COR-L47 (cell line): ENCODE data around the gene TCEANC2.
"Not testable (repeated sequence)": the region's sequence is repeated elsewhere in the genome, so short reads cannot be mapped to it uniquely, and the experiment has no call there.

Experiments
- DNase-seq: peaks from one replicate; lab custom pipeline; 2025; lab: John Stamatoyannopoulos, UW

Gene TCEANC2

DNA sequence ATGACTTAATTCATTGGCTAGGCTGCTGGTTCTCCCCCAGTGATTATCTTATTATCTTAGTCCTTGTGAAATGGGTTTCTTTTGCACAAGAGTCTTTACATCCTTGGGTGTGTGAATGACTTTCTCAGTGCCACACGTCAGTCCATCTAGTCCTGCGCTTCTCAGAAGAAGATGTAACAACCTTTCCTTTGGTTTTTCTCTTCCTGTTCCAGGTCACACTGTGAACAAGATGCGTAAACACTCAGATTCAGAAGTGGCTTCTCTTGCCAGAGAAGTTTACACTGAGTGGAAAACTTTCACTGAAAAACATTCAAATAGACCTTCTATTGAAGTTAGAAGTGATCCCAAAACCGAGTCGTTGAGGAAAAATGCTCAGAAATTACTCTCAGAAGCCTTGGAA is 35.0 kb downstream of the TCEANC2 start:
- DNase-seq, result no peak

DNA sequence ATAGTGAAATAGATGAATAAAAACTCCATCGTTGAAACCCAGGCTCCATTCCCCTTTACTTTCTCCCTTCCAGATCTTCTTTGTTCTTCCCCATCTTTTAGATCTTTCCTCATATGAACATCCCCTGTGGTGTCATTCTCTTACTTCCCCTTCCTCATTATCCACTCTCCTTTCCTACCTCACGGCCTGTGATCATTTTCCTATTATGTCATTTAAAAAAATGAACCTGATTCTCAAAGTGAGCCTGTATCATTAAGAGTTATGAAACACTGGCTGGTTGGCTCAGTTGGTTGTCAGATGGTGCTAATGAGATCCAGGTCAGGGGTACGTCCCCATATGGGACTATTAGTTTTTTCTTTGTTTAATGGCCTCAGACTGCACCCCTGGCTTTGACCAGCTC is 38.3 kb downstream of the TCEANC2 start:
- DNase-seq, result no peak

DNA sequence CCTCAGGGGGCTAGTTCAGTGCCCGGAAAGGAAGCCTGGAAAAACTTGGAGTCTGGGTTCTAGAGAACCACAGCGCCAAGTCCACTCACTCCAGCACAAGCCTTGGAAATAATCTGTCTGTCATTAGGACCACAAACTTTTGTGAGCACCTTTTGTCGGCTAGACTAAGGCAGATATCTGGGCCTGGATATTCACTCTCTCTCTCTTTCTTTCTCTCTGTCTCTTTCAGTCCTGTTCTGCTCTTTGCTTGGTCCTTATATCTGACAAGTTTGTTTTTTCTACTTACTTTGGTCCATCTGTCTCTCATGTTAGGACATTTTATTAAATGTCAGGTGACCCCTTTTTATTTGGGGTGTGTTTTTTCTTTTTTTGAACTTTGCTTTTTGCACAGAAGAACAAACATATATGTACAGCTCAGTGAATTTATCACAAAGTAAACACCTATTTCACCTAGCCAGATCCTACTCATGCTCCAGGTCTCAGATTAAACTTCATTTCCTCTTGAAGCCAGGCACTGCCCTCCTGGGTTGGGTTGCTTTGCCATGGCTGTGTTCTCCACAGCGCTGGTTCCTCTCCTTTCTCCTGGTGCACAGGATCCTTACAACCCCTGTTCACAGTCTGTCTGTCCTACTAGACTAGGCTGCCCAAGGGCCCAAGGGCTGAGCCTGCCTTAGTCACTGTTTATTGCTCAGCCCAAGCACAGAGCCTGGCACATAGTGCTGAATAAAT is 40.8 kb downstream of the TCEANC2 start:
- DNase-seq, result no peak

DNA sequence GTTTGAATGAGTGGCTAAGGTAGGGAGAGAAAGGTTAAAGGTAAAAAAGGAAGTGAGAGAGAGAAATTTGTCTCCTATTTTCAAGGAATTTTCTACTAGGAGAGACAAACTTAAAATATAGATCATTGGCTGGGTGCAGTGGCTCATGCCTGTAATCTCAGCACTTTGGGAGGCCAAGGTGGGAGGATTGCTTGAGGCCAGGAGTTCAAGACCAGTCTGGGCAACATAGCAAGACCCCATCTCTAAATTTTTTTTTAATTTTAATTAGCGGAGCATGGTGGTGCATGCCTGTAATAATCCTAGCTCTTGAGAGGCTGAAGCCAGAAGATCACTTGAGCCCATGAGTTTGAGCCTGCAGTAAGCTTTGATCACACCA is 41.3 kb downstream of the TCEANC2 start:
- not testable (repeated sequence) for DNase-seq

DNA sequence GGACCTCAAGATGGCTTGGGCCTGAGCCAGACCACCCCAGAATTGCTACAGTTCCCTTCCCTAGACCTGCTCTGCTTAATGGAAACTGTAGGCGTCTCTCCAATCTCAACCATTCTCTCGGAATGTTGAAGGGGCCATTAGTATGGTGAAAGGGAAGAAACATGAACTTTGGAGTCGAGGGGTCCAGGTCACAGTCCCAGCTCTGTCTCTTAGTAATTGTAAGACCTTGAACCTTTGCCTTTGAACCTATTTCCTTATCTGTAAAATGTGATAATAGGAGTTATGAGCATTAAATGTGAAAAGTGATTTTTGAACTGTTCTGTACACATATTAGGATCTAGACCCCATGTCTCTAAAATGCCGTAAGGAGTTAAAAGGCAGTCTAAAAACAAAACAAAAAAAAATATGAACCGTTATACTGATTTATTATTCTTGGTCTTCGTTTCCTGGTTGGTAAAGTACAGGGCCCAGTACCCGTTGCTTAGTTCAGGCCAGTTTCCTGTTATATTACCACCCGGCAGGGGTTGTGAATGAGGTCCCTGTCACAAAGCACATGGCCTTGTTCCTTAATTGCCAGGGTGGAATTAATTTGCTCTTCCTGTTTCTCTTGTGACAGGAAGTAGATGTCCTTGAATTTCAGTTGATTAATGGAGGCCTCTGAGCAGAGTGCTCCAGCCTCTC is 42.3 kb downstream of the TCEANC2 start:
- peak; percentile 69 for DNase-seq

DNA sequence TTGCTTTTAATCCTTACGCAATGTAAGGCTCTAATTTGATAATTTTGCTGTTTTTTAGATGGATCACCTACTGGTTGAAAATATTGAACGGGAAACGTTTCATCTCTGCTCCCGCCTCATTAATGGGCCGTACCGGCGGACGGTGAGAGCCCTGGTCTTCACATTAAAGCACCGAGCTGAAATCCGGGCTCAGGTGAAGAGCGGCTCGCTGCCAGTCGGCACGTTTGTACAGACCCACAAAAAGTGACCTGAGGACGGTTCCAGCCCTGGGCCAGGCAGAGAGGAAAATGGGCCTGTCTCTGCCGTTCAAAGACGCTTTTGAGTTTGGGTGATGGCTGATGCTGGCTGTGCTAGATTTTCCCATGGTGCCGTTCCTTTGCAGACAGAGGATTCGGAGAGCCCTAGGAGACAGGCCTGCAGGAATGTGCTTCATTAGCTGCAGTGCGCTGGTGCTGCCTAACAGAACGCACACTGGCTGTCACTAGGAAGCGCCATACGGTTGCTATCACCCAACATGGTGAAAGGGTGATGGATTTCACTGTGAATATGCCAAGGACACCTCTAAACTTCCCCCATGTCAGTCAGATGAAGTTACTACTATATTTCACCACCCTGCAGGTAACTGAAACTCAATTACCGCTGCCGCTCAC is 42.9 kb downstream of the TCEANC2 start:
- no peak for DNase-seq

DNA sequence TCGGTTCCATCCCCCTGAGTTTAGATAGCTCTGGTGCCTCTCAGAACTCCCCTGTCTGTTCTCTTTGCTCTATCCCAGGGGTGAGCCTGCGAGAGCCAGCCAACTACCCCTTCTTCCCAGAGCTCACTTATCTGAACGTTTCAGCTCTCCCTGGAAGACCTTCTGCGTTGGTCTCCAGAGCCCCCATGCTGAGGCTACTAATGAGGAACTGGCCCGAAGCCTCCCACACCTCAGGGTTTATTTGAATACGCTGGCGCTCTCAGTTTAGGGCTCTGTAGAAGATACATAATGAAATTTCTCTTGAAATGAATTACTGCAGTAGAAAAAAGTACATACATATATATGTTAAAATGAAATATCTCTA is 43.5 kb downstream of the TCEANC2 start:
- DNase-seq, result no peak

DNA sequence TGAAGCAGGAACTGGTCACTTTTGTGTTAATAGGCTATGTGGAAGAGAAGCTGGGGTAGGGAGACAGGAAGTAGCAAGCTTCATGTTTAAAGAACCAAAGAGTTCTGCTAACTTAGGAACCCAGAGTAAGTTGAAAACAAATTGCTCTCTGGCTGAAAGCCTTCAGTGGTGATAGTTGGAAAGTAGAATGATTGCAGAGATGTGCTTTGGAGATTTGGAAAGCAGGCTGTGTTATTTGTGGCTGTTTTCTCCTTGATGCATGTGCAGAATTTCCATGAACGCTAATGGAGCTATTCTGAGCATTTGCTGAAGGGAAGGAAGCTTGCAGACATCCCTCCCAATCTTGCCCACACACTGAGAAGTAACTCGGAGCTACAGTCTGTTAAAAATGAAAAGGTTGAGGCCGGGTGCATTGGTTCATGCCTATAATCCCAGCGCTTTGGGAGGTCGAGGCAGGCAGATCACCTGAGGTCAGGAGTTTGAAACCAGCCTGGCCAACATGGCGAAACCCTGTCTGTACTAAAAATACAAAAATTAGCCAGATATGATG is 45.7 kb downstream of the TCEANC2 start:
- no peak for DNase-seq

DNA sequence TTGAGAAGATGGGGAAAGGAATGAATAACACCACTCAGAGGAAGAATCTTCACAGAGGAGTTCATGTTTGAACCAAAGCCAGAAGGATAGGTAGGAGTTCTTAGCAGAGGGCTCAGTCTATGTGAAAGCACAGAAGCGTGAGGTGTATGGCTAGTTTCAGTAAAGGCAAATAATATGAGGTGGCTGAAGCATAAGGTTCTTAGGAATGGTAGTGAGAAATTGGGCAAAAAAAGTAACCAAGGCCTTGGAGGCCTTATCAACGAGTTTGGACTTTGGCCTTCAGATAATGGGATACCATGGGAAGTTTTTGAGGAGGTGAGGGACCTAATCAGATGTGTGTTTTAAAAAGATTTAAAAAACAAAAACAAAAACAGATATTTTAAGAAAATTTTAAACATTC is 47.1 kb downstream of the TCEANC2 start:
- no peak for DNase-seq

DNA sequence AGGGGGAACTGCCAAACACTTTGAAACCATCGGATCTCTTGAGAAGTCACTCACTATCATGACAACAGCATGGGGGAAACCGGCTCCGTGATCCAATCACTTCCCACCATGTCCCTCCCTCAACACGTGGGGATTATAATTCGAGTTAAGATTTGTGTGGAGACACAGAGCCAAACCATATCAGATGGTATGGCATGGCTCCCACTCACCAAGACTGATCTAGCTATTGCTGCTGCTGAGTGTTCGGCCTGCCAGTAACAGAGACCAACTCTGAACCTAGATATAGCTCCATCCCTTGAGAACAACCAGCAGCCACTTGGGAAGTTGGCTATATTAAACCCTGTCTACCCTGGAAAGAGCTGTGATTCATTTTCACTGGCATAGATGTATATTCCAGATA is 50.0 kb downstream of the TCEANC2 start:
- no peak for DNase-seq

DNA sequence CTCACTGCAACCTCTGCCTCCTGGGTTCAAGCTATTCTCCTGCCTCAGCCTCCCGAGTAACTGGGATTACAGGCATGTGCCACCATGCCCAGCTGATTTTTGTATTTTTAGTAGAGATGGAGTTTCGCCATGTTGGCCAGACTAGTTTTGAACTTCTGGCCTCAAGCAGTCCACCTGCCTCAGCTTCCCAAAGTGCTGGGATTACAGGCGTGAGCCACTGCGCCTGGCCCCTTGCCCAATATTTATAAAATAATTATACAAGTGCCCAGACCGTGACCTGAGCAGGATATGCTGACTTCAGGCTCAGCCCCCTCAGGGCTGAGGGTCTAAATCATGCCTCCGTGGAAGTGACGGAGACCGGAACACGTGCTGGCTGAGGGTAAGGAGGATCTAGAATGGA is 51.2 kb downstream of the TCEANC2 start:
- DNase-seq, result not testable (repeated sequence)

DNA sequence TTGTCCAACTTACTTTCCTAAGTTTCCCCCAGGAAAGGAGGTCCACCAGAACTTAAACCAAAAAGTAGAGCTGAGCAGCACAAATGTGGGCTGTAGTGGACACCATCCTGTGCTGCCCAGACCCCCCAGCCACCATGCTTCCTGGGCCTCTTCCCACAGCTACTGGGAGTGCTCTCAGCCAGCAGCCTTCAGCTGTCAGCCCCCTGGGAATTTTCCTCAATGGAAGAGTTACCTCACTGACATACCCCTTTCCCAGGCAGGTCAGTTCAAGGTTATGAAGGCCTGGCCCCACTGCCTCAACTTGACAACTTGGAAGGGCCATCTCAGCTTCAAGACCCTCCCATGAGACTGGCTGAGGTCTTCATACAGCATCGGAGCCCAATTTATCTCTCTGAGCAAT is 51.7 kb downstream of the TCEANC2 start:
- DNase-seq, result no peak

DNA sequence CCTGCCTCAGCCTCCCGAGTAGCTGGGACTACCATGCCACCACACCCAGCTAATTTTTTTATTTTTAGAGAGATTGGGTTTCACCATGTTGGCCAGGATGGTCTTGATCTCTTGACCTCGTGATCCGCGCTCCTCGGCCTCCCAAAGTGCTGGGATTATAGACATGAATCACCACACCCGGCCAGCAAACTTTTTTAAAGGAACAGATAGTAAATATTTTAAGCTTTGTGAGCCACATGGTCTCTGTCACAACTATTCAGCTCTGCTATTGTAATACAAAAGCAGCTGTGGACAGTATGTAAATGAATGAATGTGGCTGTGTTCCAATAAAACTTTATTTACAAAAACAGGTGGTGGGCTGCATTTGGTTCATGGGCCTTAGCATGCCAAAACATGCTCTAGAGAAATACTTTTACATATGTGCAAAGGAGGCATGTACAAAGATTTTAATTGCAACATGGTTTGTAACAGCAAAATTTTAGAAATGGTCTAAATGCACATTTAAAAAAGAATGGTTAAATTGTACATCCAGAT is 52.4 kb downstream of the TCEANC2 start:
- DNase-seq, result no peak

DNA sequence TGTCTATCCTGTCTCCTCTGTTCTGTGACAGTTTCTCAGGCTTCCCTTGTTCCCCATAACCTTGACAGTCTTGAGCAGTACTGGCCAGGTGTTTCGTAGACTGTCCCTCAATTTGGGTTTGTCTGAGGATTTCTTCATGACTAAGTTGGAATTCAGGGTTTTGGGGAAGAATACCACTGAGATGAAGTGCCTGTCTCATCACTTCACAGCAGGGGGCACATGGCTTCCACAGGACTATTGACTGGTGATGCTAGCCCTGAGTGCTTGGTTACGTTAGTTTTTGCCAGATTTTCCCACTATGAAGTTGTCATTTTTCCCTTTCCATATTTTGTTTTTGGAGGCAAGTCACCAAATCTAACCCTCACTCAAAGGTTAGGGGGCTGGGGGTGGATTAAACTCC is 53.7 kb downstream of the TCEANC2 start:
- DNase-seq, result no peak

DNA sequence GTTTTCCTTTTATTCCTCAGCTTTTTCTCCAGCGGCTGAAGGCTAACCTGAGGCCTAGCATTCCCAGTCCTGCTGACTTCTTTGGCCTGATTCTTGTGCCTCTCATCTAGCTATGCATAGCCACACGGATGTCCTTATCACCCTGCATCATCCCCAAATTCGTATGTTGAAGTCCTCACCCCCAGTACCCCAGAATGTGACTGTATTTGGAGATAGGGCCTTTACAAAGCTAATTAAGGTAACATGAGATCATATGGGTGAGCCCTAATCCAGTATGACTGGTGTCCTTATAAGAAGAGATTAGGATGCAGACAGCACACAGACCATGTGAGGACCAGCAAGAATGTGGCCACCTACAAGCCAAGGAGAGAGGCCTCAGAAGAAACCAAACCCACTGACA is 54.7 kb downstream of the TCEANC2 start:
- DNase-seq, result no peak

DNA sequence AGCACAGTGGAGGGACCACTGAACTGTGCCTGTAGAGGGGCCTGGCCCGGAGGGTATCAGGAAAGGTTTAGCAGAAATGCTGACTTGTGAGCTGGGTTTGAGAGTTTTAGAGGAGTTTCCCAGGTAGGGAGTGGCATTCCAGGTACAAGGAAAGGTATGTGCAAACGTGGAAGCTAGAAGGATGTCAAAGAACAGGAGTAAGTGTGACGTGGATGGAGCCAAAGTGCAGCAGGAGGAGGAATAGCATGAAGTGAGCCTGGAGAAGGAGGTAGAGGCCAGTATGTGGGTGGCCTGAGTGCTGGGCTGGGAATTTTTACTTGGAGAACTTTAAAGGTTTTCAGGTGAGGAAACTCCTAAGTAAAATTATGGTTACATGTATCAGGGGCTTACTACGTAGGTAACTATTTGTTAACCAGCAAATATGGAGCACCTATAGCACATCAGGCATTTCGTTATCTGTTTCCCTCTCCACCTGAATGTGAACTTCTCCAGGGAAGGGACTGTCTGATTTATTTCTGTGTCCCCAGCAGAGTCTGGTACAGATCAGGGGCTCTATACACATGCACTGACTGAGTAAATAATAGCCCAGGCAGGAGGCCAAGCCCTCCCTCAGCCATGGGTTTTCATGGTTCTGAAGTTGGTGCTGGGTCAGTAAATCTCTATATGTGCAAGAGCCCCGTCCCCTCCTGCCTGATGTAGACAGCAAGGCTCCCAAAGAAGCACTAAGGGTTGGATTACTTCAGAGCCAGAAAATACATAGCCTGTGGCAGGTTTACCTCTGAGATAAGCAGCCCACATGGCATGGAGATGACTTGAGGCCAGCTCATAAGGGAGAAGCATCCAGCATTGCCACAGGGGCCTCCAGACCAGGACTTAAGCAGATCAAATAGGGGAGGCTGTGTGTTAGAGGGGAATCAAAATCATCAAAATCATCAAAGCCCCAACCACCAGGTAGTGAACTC is 56.0 kb downstream of the TCEANC2 start:
- no peak for DNase-seq

DNA sequence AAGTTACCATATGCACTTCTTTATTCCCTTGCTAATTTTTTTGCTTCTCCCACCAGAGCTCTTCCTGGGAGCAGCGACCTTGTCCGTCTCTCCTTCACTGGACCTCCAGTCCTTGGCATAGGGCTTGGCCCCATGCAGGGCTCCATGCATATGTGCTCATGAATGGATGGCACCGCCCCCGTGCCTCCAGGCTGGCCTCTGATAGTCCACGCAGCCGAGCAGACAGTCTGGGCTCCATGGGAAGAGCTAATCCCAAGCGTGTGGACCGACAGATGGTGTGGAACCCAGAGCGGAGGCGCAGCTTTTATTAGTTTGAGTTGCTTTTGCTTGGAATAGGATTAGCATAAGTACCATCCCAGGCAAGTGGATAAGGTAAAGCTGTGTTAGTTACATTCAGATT is 57.6 kb downstream of the TCEANC2 start:
- DNase-seq, result no peak

DNA sequence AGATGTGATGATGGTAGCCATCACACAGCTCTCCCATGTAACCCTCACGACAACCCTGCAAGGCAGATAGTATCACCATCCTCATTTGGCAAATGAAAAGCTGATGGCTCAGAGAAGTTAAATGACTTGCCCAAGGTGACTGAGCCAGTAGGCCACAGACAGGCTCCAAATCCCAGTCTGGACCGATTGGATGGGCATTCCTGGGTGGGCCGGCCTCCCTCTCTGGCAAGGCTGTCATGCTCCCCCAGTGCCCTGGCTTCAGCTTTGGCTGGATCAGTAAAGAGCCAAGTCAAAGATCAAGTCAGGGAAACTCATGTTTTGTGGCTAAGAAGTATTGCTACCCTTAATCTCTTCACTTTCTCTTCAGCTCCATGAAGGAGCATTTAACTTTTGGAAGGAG is 58.2 kb downstream of the TCEANC2 start:
- DNase-seq, result no peak

DNA sequence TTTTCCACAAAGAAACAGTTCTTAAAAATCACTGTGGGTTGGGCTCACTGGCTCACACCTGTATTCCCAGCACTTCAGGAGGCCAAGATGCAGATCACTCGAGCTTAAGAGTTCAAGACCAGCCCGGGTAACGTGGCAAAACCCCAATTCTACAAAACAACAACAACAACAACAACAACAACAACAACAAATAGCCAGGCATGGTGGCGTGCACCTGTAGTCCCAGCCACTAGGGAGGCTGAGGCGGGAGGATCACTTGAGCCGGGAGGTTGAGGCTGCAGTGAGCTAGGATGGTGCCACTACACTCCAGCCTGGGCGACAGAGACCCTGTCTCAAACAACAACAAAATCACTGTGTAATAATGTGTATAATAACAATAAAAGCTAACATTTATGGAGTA is 58.6 kb downstream of the TCEANC2 start:
- no peak for DNase-seq

DNA sequence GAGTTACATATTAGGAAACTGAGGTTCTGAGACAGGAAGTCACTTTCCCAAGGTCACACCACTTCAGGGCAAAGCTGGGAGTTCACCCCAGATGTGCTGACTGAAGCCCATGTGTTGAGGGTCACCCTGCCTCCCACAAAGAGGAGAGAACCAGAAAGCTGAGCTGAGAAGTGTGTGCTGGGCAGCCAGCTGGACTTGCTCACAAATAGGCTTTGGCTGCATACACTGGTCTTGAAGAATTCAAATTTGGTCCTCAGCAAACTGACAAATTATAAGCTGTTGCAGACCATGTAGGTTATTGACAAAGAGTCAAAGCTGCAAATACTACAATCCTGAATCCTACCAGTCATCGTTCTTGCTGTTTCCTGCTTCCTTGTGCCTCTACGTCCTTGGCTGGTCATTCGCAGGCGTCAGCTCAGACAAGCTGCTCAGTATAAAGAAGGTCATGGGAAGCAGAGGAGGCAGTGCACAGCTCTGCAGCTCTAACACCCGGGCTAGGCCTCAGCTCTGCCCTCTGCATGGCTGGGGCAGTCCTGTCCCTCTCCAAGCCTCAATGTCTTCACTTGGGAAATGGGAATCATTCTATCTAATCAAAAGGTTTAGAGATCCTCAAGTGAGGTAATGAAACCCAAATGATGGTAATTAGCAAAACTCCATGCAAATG is 59.4 kb downstream of the TCEANC2 start:
- DNase-seq, result no peak

DNA sequence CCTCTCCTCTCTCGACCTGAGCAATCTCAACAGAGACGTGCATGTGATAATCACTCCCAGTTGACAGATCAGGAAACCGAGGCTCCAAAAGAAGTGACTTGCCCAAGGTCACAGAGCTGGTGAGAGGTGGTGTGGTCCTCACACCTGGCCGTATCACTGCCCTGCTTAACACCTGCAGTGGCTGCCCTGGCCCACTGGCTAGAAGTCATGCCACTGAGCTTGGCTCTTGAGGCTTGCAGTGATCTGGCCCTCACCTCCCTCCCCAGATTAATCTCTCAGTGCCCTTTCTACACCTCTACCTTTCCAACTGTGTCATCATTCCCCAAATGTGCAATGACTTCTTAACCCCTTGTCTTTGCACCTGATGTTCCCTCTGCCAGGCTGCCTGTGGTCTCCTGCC is 60.6 kb downstream of the TCEANC2 start:
- no peak for DNase-seq
